ENCODE measurements around the gene LCP1.

LCP1 gene

GRCh38 chr13:46101002-46101401, 81.0 kb downstream of the LCP1 start:
- no peak for DNase-seq (ENCODE audit: low read depth)

- DNase-seq (ENCODE audit: low read depth) = no peak
These were observed 81.7 kb downstream of the LCP1 start for GRCh38 chr13:46100191-46100815.

GRCh38 chr13:46097663-46098062, 84.3 kb downstream of the LCP1 start:
- DNase-seq (ENCODE audit: low read depth) = no peak

GRCh38 chr13:46097015-46097414, 85.0 kb downstream of the LCP1 start:
- DNase-seq (ENCODE audit: low read depth) = no peak

- DNase-seq (ENCODE audit: low read depth) = no peak
These were observed 87.5 kb downstream of the LCP1 start for GRCh38 chr13:46094478-46094877.

GRCh38 chr13:46088821-46089562, 93.0 kb downstream of the LCP1 start:
- DNase-seq (ENCODE audit: low read depth) = no peak

GRCh38 chr13:46087481-46087880, 94.5 kb downstream of the LCP1 start:
- DNase-seq (ENCODE audit: low read depth) = no peak

- no peak for DNase-seq (ENCODE audit: low read depth)
These were observed 95.0 kb downstream of the LCP1 start for GRCh38 chr13:46086985-46087384.

- no peak for DNase-seq (ENCODE audit: low read depth)
These were observed 95.5 kb downstream of the LCP1 start for GRCh38 chr13:46086421-46086922.

GRCh38 chr13:46085737-46086136, 96.2 kb downstream of the LCP1 start:
- no peak for DNase-seq (ENCODE audit: low read depth)

GRCh38 chr13:46082324-46082723, 99.7 kb downstream of the LCP1 start:
- DNase-seq (ENCODE audit: low read depth) = no peak

- DNase-seq (ENCODE audit: low read depth) = no peak
These were observed 102.2 kb downstream of the LCP1 start for GRCh38 chr13:46079770-46080169.

- DNase-seq (ENCODE audit: low read depth) = no peak
These were observed 104.7 kb downstream of the LCP1 start for GRCh38 chr13:46077265-46077664.

- DNase-seq (ENCODE audit: low read depth) = no peak
These were observed 105.2 kb downstream of the LCP1 start for GRCh38 chr13:46076827-46077226.

Data from GM04503 (cell line).